ENCODE data around the gene ASB10.

ASB10 gene

GRCh38 chr7:151142686-151143040 lies 44.4 kb downstream of the ASB10 start:
- H3K27ac ChIP-seq = no peak overlapping the region
- TF ChIP-seq ZFX (IDR thresholded peaks at IDR 0.05; ENCODE audit: borderline replicate concordance) (no peak), CTCF (IDR thresholded peaks at IDR 0.05) (no peak)

GRCh38 chr7:151141855-151142685 lies 45.0 kb downstream of the ASB10 start:
- no peak overlapping the region for H3K27ac ChIP-seq
- no peak for TF ChIP-seq CTCF (IDR thresholded peaks at IDR 0.05)
- no peak for TF ChIP-seq ZFX (IDR thresholded peaks at IDR 0.05; ENCODE audit: borderline replicate concordance)

- no peak for TF ChIP-seq ZFX (IDR thresholded peaks at IDR 0.05; ENCODE audit: borderline replicate concordance)
- TF ChIP-seq CTCF (IDR thresholded peaks at IDR 0.05) = no peak
- no peak overlapping the region for H3K27ac ChIP-seq
Observed at GRCh38 chr7:151141311-151141854, 45.7 kb downstream of the ASB10 start.

GRCh38 chr7:151140826-151141225 lies 46.2 kb downstream of the ASB10 start:
- H3K27ac ChIP-seq = no peak overlapping the region
- TF ChIP-seq ZFX (IDR thresholded peaks at IDR 0.05; ENCODE audit: borderline replicate concordance) (no peak), CTCF (IDR thresholded peaks at IDR 0.05) (no peak)

- TF ChIP-seq ZFX (IDR thresholded peaks at IDR 0.05; ENCODE audit: borderline replicate concordance) (no peak), CTCF (IDR thresholded peaks at IDR 0.05) (no peak)
- no peak overlapping the region for H3K27ac ChIP-seq
Observed at GRCh38 chr7:151139791-151140190, 47.3 kb downstream of the ASB10 start.

- no peak for TF ChIP-seq ZFX (IDR thresholded peaks at IDR 0.05; ENCODE audit: borderline replicate concordance)
- TF ChIP-seq CTCF (IDR thresholded peaks at IDR 0.05) = no peak
- H3K27ac ChIP-seq = no peak overlapping the region
Observed at GRCh38 chr7:151139071-151139790, 47.8 kb downstream of the ASB10 start.

Measured in 22Rv1 (cell line).